ENCODE measurements around the gene DCTN1. TPM values are rescaled to one million over a fixed set of nuclear protein-coding genes. Genes with fewer than 3 reads are reported as not detected.

DCTN1 gene
- polyA plus RNA-seq (2012; rRNA removed) = 88.9 and 91.1 TPM in 2 replicates
- 56.4 and 68.3 TPM in 2 replicates for polyA plus RNA-seq (2012; cell fraction: cytosol; rRNA removed)
- 117 and 122 TPM in 2 replicates for polyA plus RNA-seq (2012; cell fraction: nucleus; rRNA removed)

DNA sequence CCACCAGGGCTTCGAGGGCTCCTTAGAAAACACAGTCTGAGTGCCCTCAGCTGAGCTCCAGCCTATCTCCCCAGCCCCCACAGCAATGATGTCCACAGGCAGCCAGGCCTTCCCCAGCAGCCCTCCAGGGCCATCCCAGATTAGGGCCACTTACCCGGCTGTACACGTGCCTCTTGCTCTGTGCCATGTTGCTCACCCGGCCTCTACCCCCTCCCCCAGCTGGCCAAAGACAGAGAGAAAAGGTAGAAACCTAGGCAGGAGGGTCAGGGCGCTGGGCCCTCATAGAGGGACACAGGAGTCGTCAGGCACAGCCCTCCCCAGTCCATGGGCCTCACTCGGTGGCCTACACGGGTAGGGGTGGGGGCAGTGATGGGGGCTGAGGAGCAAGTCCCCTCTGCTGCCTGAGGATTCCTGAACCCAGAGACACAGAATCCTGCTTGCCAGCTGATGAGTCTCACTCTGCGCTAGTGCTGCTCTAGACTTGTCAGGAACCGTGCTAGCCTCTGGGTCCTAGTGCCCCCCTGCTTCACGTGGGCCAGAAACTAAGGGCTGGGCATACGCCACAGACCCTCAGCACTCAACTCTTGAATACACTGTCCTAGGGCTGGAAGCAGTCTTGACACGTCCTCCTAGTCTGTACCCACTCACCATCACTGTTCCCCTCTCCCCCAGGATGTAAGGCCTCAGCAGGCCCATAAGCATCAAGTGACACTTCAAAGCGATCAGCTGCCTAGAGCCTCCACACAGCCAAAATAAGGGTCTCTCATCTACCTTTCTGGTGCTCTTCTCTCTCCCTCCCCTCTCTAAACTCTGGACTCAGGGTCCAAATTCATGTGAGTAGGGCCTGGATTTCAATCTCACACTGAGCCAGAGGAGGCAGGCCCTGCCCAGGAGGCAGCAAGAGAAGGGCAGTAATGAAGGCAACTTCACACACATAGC, at the start of gene DCTN1:
TSS of gene DCTN1 (minus strand) at position 461 of the 939 bp plus-strand sequence. CDS start at position 187, 274 bp downstream.
- peaks cover 0 to 34% of the 10 kb centered on the region in 2 experiments for H3K36me3 ChIP-seq (replicated peaks in 1 of 2; ENCODE audit: control insufficient read depth in 1 of 2, insufficient read depth in 2 of 2, low read length in 1 of 2)
- H3K9ac ChIP-seq = peak within 1 kb of the TSS; percentile 54; the same call in 1 of the 2 replicates
- ChIA-PET CTCF (interaction anchor here (1.7 to 1.9 kb wide), 2 partner anchors 12 to 46 kb away, joined by 7 to 10 read pairs; no protein-coding TSS in a partner anchor), POLR2A (interaction anchor here (1.0 to 1.3 kb wide), 2 partner anchors 12 to 41 kb away, joined by 3 to 5 read pairs; no protein-coding TSS in a partner anchor)
- H3K4me3 ChIP-seq (ENCODE audit: low read depth in 2 of 2, low read length in 1 of 2) = peak within 1 kb of the TSS; percentile 46 to 47
- WGBS (ENCODE audit: low lambda C conversion rate) = 35% methylated on average over 9 of the region's 14 CpGs
- no peak within 1 kb of the TSS for H2AFZ ChIP-seq (ENCODE audit: low read depth)
- peak; percentile 83 for DNase-seq
- H3K27ac ChIP-seq (ENCODE audit: low read depth in 2 of 2, low read length in 1 of 2) = peak within 1 kb of the TSS; percentile 37 to 62; a peak in 3 of 4 replicates
- H3K4me2 ChIP-seq = peak within 1 kb of the TSS; percentile 93
- peaks cover 59% of the 10 kb centered on the region for H3K79me2 ChIP-seq (ENCODE audit: insufficient read depth)
- peaks cover 5% of the 10 kb centered on the region for H3F3A ChIP-seq (replicated peaks; ENCODE audit: insufficient read depth)
- H3K27me3 ChIP-seq (ENCODE audit: insufficient read depth) = no peaks in the 10 kb centered on the region
- peaks cover 56% of the 10 kb centered on the region for H4K20me1 ChIP-seq (ENCODE audit: insufficient read depth)
- H3K4me1 ChIP-seq (ENCODE audit: control insufficient read depth in 1 of 2, insufficient read depth in 2 of 2, low read depth in 1 of 2, low read length in 1 of 2) = peaks cover 7 to 20% of the 10 kb centered on the region in 2 experiments; a peak in 2 of 4 replicates
- no peaks in the 10 kb centered on the region for H3K9me3 ChIP-seq
- no peaks in the 10 kb centered on the region for H3K9me2 ChIP-seq
- TF ChIP-seq CHD2 (IDR thresholded peaks at IDR 0.05; ENCODE audit: low read length, partially characterized antibody) (peak; percentile 31), TCF12 (IDR thresholded peaks at IDR 0.05) (no peak), RAD21 (IDR thresholded peaks at IDR 0.05; ENCODE audit: low read length) (no peak), TEAD4 (IDR thresholded peaks at IDR 0.05; ENCODE audit: borderline replicate concordance, insufficient read depth) (no peak), IRF3 (IDR thresholded peaks at IDR 0.05; ENCODE audit: low read depth, low read length) (no peak), RCOR1 (IDR thresholded peaks at IDR 0.05; ENCODE audit: low read length) (peak; percentile 17; the same call in 1 of the 2 replicates), USF1 (IDR thresholded peaks at IDR 0.05; ENCODE audit: borderline replicate concordance, low read depth) (peak; percentile 61; the same call in 1 of the 2 replicates), FOXJ3 (CRISPR knock-in tag; IDR thresholded peaks at IDR 0.05) (no peak), REST (IDR thresholded peaks at IDR 0.05; ENCODE audit: low read depth, low read length) (no peak), MEF2A (IDR thresholded peaks at IDR 0.05; ENCODE audit: borderline replicate concordance, low read depth) (no peak), MAX (IDR thresholded peaks at IDR 0.05; ENCODE audit: low read depth) (peak; percentile 87), JUND (IDR thresholded peaks at IDR 0.05) (no peak), SMC3 (IDR thresholded peaks at IDR 0.05; ENCODE audit: low read depth, low read length) (no peak), YY1 (IDR thresholded peaks at IDR 0.05; ENCODE audit: low read depth) (no peak), TAF1 (IDR thresholded peaks at IDR 0.05; ENCODE audit: borderline replicate concordance, low read depth, low read length) (no peak), NRF1 (IDR thresholded peaks at IDR 0.05; ENCODE audit: low read depth, low read length) (no peak), RXRA (IDR thresholded peaks at IDR 0.05; ENCODE audit: borderline replicate concordance, low read depth) (no peak), EP300 (IDR thresholded peaks at IDR 0.05; ENCODE audit: borderline replicate concordance in 1 of 2, low read depth in 1 of 2, low read length in 1 of 2) (no peak), FOXM1 (IDR thresholded peaks at IDR 0.05; ENCODE audit: low read depth) (no peak), SIN3A (IDR thresholded peaks at IDR 0.05; ENCODE audit: borderline replicate concordance, low read depth, low read length) (peak; percentile 83), MXI1 (IDR thresholded peaks at IDR 0.05; ENCODE audit: low read depth, low read length) (peak; percentile 73; the same call in 1 of the 2 replicates)
- TF ChIP-seq, protein P1, sequence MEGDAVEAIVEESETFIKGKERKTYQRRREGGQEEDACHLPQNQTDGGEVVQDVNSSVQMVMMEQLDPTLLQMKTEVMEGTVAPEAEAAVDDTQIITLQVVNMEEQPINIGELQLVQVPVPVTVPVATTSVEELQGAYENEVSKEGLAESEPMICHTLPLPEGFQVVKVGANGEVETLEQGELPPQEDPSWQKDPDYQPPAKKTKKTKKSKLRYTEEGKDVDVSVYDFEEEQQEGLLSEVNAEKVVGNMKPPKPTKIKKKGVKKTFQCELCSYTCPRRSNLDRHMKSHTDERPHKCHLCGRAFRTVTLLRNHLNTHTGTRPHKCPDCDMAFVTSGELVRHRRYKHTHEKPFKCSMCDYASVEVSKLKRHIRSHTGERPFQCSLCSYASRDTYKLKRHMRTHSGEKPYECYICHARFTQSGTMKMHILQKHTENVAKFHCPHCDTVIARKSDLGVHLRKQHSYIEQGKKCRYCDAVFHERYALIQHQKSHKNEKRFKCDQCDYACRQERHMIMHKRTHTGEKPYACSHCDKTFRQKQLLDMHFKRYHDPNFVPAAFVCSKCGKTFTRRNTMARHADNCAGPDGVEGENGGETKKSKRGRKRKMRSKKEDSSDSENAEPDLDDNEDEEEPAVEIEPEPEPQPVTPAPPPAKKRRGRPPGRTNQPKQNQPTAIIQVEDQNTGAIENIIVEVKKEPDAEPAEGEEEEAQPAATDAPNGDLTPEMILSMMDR (IDR thresholded peaks at IDR 0.05) = no peak
- TF ChIP-seq, protein P2, sequence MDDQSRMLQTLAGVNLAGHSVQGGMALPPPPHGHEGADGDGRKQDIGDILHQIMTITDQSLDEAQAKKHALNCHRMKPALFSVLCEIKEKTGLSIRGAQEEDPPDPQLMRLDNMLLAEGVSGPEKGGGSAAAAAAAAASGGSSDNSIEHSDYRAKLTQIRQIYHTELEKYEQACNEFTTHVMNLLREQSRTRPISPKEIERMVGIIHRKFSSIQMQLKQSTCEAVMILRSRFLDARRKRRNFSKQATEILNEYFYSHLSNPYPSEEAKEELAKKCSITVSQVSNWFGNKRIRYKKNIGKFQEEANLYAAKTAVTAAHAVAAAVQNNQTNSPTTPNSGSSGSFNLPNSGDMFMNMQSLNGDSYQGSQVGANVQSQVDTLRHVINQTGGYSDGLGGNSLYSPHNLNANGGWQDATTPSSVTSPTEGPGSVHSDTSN (IDR thresholded peaks at IDR 0.05) = peak; percentile 59
